IPS DF 19.7 (cell line): Measurements from ENCODE around the gene PCBP3.

ENCODE experiments used
- DNase-seq: peaks from one replicate; pipeline ENCODE4 v3.0.0-alpha.2; 2013; ENCODE audit warnings: low read depth, low spot score

Gene PCBP3

DNA sequence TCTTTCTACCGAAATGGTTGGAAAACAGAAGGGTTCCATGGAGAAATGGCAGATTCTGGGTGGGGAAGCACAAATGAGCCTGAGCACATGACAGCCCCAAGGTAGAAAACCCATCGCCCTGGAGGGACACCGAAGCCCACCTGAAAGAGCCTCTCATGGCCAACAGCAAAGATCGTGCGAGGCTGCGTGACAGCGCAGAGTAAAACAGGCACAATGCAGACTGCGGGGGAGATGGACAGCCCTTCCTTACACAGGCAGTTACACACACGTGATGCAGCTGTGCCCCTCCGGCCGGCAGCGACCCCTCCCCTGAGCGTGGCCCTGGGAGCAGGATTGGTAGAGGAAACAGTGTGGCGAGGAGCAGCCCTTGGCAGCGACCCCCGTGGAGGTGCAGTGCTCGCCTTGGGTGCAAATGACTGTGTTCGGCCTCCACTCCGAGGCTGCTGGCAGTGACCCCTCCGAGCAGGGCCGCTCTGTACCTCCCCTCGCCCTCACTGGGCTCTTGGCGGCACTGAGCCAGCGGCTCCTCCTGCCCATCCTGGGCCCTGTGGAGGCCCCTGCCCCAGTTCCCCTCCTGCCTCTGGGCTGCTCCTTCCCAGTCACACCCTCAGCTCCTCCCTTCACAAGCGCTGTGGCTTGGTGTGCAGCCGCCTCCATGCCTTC, 217.1 kb downstream of the PCBP3 start:
- DNase-seq: no peak

DNA sequence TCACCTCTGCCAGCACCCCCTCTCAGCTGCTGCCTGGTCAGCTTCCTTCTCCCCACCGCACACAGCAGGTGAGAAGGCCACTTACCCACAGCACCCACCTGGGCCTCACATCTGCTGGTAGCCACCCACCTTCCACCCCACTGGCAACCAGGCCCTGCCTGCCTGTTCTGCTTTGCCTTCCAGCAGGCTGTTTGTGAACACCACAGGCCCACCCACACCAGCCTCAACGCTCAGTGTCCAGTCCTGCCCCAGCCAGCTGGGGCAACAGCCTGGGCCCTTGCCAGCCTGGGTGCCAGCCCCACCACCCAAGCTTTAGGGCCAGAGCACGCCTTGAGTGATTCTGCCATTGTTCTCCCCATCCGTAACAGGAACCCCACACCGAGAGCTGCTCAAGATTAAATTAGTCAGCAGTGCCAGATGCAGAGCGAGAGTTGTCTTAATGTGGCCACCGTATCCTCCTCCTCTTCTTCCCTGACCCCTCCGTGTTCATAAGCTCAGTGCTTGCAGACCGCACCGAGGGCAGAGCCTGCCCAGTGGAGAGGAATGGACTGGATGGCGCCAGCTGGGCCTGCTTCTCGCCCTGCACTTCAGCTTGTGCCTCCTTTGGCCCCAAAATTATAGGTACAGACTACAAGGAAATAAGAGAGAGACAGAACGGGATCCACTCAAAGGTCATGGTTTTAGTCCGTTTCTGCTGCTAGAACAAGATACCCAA, 217.8 kb downstream of the PCBP3 start:
- no peak for DNase-seq

DNA sequence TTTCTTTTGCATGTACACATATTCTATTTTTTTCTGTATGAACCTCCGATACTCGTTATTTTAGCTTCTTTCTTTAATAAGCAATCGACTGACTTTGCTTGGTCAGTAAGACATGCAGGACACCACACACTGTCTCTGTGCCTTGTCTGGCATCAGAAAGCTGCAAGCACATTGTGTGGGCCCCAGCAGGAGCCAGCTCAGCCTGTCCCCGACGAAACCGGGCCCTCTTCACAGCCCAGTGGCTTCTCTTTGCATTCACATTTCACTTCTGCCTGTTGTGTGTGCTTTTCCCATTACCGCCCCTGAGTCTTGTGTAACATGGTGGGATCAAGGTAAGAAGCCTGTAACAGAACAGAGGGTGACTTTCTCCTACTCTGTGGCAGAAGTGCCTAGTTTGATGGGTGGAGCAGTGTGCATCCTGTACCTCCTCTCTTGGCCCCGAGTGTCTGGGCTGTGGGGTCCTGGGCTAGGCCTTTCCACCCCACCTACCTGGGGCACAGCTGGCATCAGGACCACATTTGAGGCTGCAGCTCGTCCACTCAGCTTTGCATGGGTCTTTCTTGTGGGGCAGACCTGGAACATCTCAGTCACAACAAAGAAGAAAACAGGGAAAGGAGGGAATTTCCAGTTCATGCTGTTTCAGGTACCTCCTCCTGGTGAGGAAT, 219.2 kb downstream of the PCBP3 start:
- no peak for DNase-seq

DNA sequence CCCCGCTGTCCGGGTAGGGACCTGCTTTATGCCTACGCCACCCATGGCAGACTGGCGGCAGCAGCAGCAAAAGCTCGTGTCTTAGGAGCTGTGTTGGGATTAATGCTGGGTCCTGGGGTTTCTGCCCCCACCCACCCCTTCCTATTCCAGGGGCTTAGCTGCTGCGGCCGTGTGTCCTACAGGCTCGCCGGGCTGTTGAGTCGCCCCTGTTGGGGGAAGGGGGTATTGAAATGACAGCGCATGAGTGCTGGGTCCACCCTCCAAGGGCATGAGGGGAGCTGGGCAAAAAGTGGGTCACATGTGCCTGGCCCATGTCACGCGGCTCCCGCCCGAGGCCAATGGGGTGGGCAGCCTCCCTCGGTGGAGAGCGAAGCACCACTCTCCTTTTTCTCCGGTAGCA, 219.7 kb downstream of the PCBP3 start:
- DNase-seq: no peak

DNA sequence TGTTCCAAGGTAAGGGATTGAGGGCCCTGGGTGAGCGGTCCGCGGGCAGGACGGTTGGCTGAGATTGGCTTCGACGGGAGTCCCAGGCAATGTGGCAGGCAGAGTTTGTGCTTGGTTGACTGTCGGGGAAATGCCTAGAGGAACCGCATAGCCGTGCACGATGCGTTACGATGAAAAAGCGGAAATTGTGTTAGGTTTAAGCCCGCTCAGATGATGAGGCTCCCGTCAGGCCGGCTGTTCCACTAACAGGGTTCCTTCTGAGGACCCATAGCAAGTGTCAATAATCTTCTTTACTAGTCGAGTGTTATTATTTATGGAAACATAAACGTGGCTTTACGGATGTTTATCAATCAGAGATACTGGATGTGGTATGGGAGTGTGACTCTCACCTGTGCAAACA, 220.2 kb downstream of the PCBP3 start:
- no peak for DNase-seq

DNA sequence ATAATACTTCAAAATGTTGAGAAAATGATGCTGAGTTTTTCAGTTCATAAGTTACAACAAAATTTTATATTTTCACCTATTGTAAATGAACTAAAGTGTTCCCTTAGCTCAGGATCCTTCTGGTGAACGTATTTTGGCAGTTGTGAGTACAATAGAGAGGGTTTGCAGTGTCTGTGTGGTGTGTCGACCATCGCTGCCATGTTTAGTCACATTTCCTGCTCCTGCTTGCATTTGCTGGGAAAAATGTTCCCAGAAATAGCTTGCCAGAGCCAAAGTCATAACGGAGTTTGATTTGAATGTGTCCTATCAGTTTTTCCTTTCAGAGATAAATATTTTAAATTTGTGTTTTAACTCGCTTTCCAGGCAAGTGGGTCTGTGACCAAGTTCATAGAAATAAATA, 220.9 kb downstream of the PCBP3 start:
- no peak for DNase-seq

DNA sequence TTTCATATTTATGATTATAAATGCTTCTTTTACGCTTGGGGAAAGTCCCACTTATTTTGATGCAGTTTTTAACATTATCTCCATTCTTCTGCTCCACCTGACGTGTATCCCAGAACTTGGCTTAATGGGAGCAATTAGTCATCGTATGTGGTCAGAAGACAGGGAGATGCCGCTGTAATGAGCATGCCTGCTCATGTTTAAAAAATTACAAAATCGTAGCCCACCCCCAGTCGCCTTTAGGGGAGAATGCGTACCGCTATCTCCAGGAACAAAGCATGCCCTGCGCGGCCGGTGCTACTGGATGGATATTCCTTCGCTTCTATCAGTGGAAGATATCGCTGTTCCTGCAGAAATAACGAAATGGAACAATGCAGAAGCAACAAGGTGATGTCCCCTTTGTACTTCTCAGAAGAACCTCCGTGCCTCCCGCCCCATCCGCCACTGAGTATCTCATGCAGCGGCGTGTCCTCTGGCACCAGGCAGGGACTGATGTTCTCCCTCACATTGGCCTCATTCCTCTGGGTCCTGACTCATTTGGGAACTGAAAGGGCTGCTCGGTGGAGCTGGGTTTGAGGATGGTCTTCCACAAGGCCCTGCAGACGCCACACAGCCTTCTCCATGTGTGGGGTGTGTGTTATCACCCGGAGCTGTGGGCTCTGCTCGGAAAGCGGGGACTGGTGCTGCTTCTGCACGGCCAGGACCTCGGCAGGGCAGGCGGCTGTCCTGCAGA, 221.7 kb downstream of the PCBP3 start:
- DNase-seq: no peak

DNA sequence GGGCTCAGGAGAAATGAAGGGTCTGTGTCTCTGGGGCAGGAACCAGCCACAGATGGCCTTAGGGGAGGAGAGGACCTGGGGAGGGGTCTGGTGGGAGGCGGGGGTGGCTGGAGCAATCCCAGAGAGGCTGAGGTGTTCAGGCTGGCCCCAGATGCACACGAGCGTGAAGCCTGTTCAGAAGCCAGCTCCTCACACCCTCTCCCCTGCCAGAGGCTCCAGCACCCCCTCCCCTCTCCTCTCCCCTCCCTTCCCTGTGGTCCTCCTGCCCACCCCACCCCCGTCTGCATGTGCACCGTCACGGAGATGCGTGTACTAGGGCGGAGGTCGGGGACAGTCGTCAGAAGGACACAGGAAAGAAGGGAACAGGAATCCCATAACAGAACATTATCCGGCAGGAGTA, 223.0 kb downstream of the PCBP3 start:
- DNase-seq: no peak

DNA sequence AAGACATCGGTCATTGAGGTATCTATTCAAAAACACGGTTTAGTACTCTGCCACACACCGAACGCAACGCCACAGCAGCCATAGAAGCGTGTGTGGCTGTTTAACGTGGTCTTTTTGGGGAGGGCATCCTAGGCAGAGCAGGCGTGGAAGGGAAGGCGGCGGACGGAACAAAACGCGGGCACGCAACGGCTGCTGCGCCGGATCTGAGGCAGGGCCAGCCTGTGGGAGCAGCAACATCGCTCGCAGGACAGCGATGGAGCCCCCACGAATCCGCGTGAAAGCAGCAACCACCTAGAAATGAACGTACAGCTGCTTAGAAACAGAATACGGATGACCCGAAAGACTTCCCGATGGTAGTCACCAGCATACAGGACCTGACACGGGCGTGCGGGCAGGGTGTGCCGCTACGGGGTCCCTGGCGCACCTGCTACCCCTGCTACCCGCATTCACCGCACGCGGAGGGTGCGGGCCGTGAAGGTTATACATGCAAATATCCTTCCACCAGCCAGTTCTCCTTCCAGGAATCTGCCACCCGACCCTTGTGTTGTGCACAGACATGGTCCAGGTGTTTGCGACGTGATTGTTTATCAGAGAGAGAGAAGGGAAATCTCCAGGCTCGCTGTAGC, 223.6 kb downstream of the PCBP3 start:
- no peak for DNase-seq

DNA sequence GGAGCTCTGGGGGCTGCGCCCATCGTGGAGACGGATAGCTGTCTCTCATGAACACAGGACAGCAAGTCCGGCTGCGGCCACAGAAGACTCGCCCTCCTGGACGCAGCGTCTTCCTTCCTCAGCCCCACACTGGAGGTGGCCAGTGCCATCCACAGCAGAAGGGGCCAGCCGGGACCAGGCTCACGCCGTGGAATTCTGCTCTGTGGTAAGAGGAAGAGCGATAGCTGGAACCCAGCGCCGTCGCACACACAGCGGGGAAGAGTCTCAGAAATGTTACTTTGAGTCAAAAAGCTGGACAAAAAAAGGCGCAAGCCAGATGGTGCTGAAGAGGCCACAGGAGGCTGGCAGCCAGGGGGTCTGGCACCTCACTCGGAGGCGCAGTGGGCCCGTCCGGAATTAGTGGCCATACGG, 224.2 kb downstream of the PCBP3 start:
- no peak for DNase-seq

DNA sequence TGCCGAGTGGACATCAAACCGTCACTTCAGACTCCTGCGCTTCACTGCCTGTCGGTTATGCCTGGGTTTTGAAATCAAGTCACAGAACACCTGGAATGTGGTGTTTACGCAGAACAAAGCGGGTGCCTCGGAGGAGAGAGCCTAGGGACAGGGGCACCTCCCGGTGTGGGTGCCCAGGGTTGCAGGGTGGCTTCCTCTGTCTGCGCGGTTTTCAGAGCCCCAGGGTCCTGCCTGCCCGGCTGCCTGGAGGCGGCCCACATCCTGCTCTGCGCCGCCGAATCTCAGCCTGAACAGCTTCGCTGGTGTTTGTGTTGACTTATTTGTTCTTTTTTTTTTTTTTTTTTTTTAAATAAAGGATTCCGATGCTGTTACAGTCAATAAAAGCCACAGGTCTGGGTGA, 224.6 kb downstream of the PCBP3 start:
- DNase-seq: no peak

DNA sequence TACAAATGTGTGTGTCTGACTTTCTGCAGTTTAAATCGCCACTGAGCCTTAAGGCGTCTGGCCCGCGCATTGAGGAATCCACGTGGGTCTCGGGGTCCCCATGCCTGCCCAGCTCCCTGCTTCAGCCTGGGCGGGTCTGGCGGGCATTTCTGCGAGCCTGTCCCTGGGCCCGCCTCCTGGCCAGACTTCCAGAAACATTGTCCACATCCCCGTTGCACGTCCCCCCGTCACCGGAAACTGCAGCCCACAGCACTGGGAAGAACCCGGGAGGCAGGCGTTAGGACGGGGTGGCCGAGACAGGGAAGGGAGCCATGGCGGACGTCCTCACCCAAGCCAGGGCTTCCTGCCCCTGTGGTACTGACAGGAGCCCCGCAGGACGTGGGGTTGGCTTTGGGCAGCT, 225.0 kb downstream of the PCBP3 start:
- DNase-seq: no peak

DNA sequence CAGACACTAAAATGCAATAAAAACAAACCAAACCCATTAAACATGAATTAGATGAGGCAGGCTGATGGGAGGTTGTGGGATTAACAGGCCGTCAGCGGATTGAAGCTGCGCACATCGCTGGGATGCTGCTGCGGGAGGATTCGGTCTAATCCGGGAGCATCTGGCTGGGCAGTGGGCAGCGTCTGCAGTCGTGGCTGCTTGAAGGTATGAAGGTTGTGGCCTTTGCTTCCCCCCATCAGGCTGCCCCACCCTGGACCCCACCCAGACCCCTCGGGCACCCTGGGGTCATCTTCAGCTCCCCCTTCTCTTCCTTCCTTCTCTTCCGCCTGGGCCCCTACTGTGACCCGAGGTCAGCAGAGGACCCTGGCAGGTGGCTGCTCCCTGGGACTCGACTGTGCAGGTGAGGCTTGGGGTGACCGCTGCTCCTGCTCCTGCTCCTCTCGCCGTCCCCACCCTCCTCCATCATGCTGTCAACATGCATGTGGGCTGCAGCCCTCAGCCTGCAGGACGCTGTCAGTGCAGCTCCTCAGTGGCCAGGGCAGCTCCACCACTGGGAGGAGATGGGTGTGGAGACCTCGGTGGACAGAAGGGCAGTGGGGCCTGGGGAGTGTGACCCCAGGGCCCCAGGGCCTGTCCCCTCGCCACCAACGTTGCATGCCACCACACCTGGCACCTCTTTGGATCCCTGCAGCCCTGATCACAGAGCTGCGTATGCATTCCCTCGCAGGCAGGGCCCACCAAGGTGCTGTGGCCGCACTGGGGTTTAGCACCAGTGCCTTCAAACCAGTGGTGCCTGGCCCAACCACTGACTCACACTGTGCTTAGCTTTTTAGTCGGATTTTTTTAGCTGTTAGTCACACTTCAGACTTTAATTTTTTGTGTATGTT, 225.8 kb downstream of the PCBP3 start:
- no peak for DNase-seq

DNA sequence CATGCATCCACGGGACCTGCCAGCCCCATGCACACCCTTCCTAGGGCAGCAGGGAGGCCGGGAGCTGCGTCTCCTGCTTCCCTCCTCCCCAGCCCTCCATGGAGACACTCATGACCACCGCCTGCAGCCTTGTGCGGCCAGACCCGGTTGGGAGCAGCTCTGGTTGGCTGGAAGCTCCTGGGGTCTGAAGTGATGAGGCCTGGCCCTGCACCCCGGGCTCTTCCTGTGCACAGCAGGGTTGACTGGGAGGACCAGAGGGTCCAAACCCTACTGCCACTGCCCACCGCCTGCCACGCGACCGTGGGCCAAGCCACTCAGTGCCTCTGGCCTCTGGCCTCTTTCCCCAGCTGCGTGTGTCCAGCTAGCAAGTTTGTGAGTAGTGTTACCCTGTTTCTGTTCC, 226.9 kb downstream of the PCBP3 start:
- no peak for DNase-seq

DNA sequence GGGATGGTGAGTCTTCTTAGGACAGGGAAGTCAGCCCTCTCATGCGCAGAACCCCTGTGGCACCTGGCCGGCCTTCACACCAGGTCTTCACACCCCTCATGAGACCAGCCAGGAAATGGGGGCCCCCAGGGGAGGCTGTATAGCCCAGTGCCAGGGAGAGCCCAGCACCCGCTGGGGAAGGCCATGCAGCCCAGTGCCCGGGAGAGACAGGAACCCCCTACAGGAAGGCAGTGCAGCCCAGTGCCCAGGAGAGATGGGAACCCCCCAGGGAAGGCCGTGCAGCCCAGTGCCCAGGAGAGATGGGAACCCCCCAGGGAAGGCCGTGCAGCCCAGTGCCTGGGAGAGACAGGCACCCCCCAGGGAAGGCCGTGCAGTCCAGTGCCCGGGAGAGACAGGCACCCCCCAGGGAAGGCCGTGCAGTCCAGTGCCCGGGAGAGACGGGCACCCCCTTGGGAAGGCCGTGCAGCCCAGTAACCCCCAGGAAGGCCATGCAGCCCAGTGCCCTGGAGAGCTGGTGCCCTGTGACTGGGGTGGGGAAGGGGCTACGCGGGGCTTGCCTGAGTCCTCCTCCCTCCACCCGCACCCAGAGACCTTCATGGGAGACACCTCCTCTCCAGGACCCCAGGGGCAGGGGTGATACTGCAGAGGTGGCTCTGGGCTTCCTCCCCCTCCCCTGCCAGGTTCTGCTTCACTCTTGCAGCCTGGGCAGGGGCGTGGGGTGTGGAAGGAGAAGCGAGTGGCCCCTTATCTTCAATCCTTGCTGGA, 227.5 kb downstream of the PCBP3 start:
- DNase-seq: no peak

DNA sequence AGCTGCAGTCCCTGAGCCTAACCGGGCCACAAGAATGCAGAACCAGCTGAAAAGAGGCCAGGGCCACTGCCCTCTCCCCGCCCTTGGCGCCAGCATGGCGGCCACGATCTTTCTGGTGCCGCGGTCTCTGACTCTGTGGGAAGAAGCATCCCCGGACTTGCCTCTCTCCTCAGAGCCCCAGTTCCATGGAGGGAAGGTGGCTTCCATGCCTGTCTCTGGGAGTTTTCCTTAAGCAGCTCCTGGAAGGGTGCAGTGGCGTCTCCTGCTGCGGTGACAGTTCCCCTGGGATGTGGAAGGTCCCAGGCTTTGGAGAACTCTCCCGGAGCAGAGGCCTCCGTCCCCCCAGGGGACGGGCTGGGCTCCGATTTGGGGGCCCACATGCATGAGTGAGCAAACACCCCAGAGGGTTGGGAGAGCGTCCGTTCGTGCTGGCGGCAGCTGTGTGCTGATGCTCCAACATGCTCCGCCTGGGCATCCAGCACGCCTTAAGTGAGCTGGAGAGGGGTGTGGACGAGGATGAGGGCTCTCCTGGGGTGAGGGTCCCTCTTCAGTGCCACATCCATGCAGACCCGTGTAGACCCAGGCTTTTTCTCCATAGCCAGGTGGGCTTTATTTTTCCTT, 228.2 kb downstream of the PCBP3 start:
- no peak for DNase-seq

DNA sequence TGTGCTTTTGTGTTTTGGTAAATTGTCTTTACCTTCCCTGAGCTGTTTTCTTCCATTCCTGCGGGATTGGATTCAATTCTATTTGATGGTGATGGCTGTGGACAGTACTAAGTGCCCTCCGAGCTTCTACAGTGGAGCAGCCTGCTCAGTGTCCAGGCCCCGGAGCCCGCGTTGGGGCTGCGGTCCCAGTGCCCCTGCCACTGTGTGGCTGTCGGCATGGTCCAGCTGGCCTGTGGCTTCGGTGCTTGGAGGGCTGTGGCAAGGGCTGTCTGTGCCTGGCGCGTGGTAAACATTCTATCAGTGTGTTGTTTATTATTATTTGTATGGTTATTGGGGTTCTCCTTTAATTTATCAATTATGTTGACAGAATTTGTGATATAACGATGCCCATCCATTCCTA, 228.9 kb downstream of the PCBP3 start:
- DNase-seq: no peak

DNA sequence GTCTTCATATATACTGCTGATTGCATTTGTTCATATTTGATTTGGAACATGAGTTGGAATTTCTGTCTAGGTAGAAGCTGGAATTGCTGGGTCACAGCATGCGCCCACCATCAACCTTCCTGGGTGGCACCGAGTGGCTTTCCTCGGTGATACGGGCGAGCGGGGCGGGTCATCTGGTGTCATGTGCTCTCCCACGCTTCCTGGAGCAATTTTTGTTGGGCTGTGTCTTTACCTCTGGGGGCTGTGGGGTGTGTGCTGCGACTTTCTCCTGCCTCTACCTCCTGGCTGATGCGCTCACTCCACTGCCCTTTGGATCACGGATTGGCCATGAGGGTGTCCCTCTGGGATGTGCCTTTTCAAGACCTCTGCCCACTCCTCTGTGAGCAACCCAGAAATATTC, 229.4 kb downstream of the PCBP3 start:
- DNase-seq: no peak

DNA sequence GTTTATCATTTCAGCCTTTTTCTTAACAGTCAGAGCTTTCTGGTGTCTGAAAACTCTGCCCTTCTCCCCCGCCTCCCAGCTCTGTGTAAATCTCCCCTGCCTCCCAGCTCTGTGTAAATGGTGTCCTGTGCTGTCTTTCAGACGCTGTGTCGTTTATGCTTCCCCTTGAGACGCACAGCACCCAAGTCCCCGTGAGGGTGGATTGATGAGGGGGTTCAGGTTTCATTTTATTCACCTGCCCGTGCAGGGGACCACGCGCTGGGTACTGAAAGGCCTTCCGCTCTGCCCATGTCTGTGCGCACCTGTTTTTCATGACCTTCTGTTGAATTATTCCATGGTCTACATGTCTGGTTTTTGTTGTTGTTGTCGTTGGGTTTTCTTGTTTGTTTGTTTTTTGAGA, 229.9 kb downstream of the PCBP3 start:
- no peak for DNase-seq

DNA sequence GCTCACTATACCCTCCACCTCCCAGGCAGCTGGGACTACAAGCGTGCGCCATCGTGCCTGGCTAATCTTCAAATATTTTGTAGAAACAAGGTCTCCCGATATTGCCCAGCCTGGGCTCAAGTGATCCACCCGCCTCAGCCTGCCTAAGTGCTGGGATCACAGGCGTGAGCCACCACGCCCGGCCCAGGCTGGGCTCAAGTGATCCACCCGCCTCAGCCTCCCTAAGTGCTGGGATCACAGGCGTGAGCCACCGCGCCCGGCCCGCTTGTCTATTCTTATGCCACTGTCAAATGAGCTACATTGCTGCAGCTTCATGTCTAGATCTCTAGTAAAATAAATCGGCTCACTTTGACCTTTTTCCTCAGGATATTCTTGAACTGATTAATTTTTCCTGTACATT, 230.3 kb downstream of the PCBP3 start:
- DNase-seq: no peak
